IMR-90 (cell line): ENCODE results near the gene PPIL3. TPM values are rescaled to one million over a fixed set of nuclear protein-coding genes. Genes with fewer than 3 reads are reported as not detected.
A peak's percentile ranks its signal among the peaks of the same experiment; 100 is the strongest.

Experiments
- ATAC-seq: fragments of 200-7000 bp; cut with Tn5 transposase; 2 replicates; pipeline ENCODE4 v1.9.1; 2020; ENCODE audit warnings: low read depth, mild to moderate bottlenecking, moderate library complexity
- BruUV-seq: library from RNA; stranded (reverse); fragments of 400-500 nt; replicated peaks from 2 replicates; lab custom pipeline; 2021; lab: Mats Ljungman, UMichigan
- CTCF ChIA-PET: fragments of 300-600 bp; formaldehyde crosslinking; extraction: SDS; loops from one replicate; lab custom pipeline; 2021; ENCODE audit warnings: antibody characterized with exemption; lab: Yijun Ruan, JAX
- POLR2A ChIA-PET: fragments of 300-600 bp; sonication (Branson Sonifier 250); formaldehyde crosslinking; loops from one replicate; lab custom pipeline; 2022; ENCODE audit warnings: antibody characterized with exemption; ENCODE audit not compliant: unreplicated experiment; lab: Charles Lee
- DNase-seq: peaks from one replicate; pipeline ENCODE4 v3.0.0; 2013
- H2AFZ ChIP-seq: replicated peaks from 2 replicates; pipeline ENCODE3; 2013; ENCODE audit warnings: low read length, mild to moderate bottlenecking; ENCODE audit not compliant: poor library complexity
- H2AK5ac ChIP-seq: 2 replicates; pipeline ENCODE4 v1.6.1; 2013; ENCODE audit warnings: low read depth, low read length, inconsistent platforms
- H2AK9ac ChIP-seq: replicated peaks from 2 replicates; pipeline ENCODE3; 2013; ENCODE audit warnings: mild to moderate bottlenecking, low read depth, low read length, moderate library complexity; ENCODE audit not compliant: poor library complexity
- H2BK120ac ChIP-seq: 2 replicates; pipeline ENCODE4 v1.6.1; 2013; ENCODE audit warnings: low read depth, low read length, inconsistent platforms
- H2BK15ac ChIP-seq: 3 replicates; pipeline ENCODE4 v1.6.1; 2013; ENCODE audit warnings: low read depth, low read length, inconsistent platforms
- H2BK20ac ChIP-seq: 2 replicates; pipeline ENCODE4 v1.6.1; 2013; ENCODE audit warnings: low read depth, mild to moderate bottlenecking, inconsistent platforms, low read length, moderate library complexity
- H2BK5ac ChIP-seq: 2 replicates; pipeline ENCODE4 v1.6.1; 2013; ENCODE audit warnings: mild to moderate bottlenecking, low read depth, low read length, inconsistent platforms; ENCODE audit not compliant: poor library complexity, severe bottlenecking
- H3K14ac ChIP-seq: replicated peaks from 2 replicates; pipeline ENCODE4 v1.6.1; 2013; ENCODE audit warnings: low read depth, low read length, inconsistent platforms
- H3K18ac ChIP-seq: 2 replicates; pipeline ENCODE4 v1.6.1; 2013; ENCODE audit warnings: low read depth, low read length, control low read depth
- H3K23ac ChIP-seq: 2 replicates; pipeline ENCODE4 v1.6.1; 2013; ENCODE audit warnings: low read depth, low read length, inconsistent platforms
- H3K27ac ChIP-seq: 2 replicates; pipeline ENCODE4 v1.5.1; 2013; ENCODE audit warnings: mild to moderate bottlenecking, control low read depth, low read length; ENCODE audit not compliant: insufficient read depth
- H3K27me3 ChIP-seq: 2 replicates; pipeline ENCODE4 v1.6.1; 2013; ENCODE audit warnings: low read length; ENCODE audit not compliant: control insufficient read depth, insufficient read depth
- H3K36me3 ChIP-seq: 2 replicates; pipeline ENCODE4 v1.6.1; 2013; ENCODE audit warnings: low read length, mixed read lengths; ENCODE audit not compliant: control insufficient read depth, insufficient read depth
- H3K4ac ChIP-seq: 2 replicates; pipeline ENCODE4 v1.6.1; 2013; ENCODE audit warnings: low read depth, low read length, inconsistent platforms
- H3K4me1 ChIP-seq: 2 replicates; pipeline ENCODE4 v1.6.1; 2013; ENCODE audit warnings: low read length, mixed read lengths; ENCODE audit not compliant: control insufficient read depth, insufficient read depth
- H3K4me2 ChIP-seq: 2 replicates; pipeline ENCODE4 v1.6.1; 2013; ENCODE audit warnings: low read depth, mild to moderate bottlenecking, control low read depth, low read length, moderate library complexity
- H3K4me3 ChIP-seq: 2 replicates; pipeline ENCODE4 v1.5.1; 2013; ENCODE audit warnings: low read depth, mild to moderate bottlenecking, control low read depth, low read length, moderate library complexity; ENCODE audit not compliant: insufficient read depth
- H3K56ac ChIP-seq: 2 replicates; pipeline ENCODE4 v1.6.1; 2013; ENCODE audit warnings: low read length, inconsistent platforms; ENCODE audit not compliant: insufficient read depth; ENCODE audit errors: extremely low read depth
- H3K79me1 ChIP-seq, 2 experiments: 2 replicates each; pipeline ENCODE4 v1.6.1; 2013; ENCODE audit warnings: low read length in 2 of 2, inconsistent platforms in 1 of 2, low read depth in 1 of 2
- H3K9ac ChIP-seq: 2 replicates; pipeline ENCODE4 v1.6.1; 2013; ENCODE audit warnings: low read depth, low read length, control low read depth
- H3K9me1 ChIP-seq: 2 replicates; pipeline ENCODE4 v1.6.1; 2013; ENCODE audit warnings: low read length, inconsistent platforms; ENCODE audit not compliant: insufficient read depth
- H3K9me3 ChIP-seq: 2 replicates; pipeline ENCODE4 v1.6.1; 2013; ENCODE audit warnings: low read length; ENCODE audit not compliant: control insufficient read depth, insufficient read depth
- H4K20me1 ChIP-seq: 2 replicates; pipeline ENCODE4 v1.6.1; 2013; ENCODE audit warnings: low read length, inconsistent platforms; ENCODE audit not compliant: insufficient read depth
- H4K5ac ChIP-seq: 2 replicates; pipeline ENCODE4 v1.6.1; 2013; ENCODE audit warnings: mild to moderate bottlenecking, low read depth, low read length, control low read depth
- H4K8ac ChIP-seq, 2 experiments: 2 replicates each; pipeline ENCODE4 v1.6.1; 2013; ENCODE audit warnings: low read depth in 2 of 2, low read length in 2 of 2, control low read depth in 1 of 2, inconsistent platforms in 1 of 2
- H4K91ac ChIP-seq: 2 replicates; pipeline ENCODE4 v1.6.1; 2013; ENCODE audit warnings: low read depth, low read length, inconsistent platforms; ENCODE audit not compliant: insufficient read depth
- BHLHE40 ChIP-seq: fragments of 150-350 bp; IDR thresholded peaks from 2 replicates; pipeline ENCODE4 v1.6.1; 2016; ENCODE audit warnings: mild to moderate bottlenecking, low read depth, low read length
- CEBPB ChIP-seq: IDR thresholded peaks from 2 replicates; pipeline ENCODE4 v1.6.1; 2012; ENCODE audit warnings: low read depth, low read length, improper control_type of control experiment
- CHD1 ChIP-seq: IDR thresholded peaks from 2 replicates; pipeline ENCODE4 v1.6.1; 2012; ENCODE audit warnings: low read depth, low read length, improper control_type of control experiment
- MAFK ChIP-seq: IDR thresholded peaks from 2 replicates; pipeline ENCODE4 v1.6.1; 2012; ENCODE audit warnings: low read depth, low read length, improper control_type of control experiment
- MAZ ChIP-seq: IDR thresholded peaks from 2 replicates; pipeline ENCODE4 v1.6.1; 2012; ENCODE audit warnings: low read depth, mild to moderate bottlenecking, low read length, improper control_type of control experiment, moderate library complexity, borderline replicate concordance
- NFE2L2 ChIP-seq: fragments of 150-350 bp; IDR thresholded peaks from 2 replicates; pipeline ENCODE4 v1.6.1; 2016; ENCODE audit warnings: low read depth, mild to moderate bottlenecking, low read length
- POLR2A ChIP-seq: IDR thresholded peaks from 2 replicates; pipeline ENCODE4 v1.6.1; 2012; ENCODE audit warnings: mild to moderate bottlenecking, low read depth, low read length
- RFX5 ChIP-seq: IDR thresholded peaks from 2 replicates; pipeline ENCODE4 v1.8.0; 2012; ENCODE audit warnings: low read depth, mild to moderate bottlenecking, low read length, moderate library complexity
- SMC3 ChIP-seq: fragments of 150-350 bp; IDR thresholded peaks from 2 replicates; pipeline ENCODE4 v1.6.1; 2016; ENCODE audit warnings: low read depth, mild to moderate bottlenecking, antibody characterized with exemption, low read length, moderate library complexity
- WGBS, 2 experiments: methylation state at CpG; one replicate each; pipeline versions ENCODE4 v1.1.5 to v1.1.7; 2013; ENCODE audit warnings: missing lambda C conversion rate in 2 of 2; ENCODE audit not compliant: insufficient read length in 1 of 2; ENCODE audit errors: extremely low coverage in 2 of 2; 5-methylcytosine and 5-hydroxymethylcytosine counted together
- dilution Hi-C: fragments of 300-500 bp; cut with HindIII; formaldehyde crosslinking; loops from one replicate; pipeline ENCODE4 v1.14.3; 2018; ENCODE audit warnings: low sequenced_read_pairs; ENCODE audit not compliant: unreplicated experiment
- in situ Hi-C: fragments of 300-500 bp; cut with MboI; formaldehyde crosslinking; loops from 3 replicates; pipeline ENCODE4 v1.14.3; 2019; ENCODE audit warnings: low sequenced_read_pairs, inconsistent platforms, mixed read lengths
- intact Hi-C: fragments of 100-400 bp; cut with micrococcal nuclease; formaldehyde crosslinking; loops from 2 replicates; pipeline ENCODE4 v1.10.0; 2022
- polyA plus RNA-seq, 3 experiments: library from polyadenylated mRNA; depleted of rRNA; stranded (reverse); fragments of >200 nt; gene quantifications; 2 replicates each; pipeline ENCODE4 v1.2.3, GENCODE V29; 2012; ENCODE audit warnings: low replicate concordance in 1 of 3
- total RNA-seq: library from RNA; depleted of rRNA; stranded (reverse); fragments of >200 nt; gene quantifications from 2 replicates; pipeline ENCODE4 v1.2.3, GENCODE V29; 2012
- TF ChIP-seq, protein P1 (sequence below): conservative IDR thresholded peaks from 2 replicates; pipeline ENCODE4 v1.5.1; 2012; ENCODE audit warnings: mild to moderate bottlenecking, low read depth, low read length, improper control_type of control experiment
- TF ChIP-seq, protein P2 (sequence below): fragments of 150-350 bp; IDR thresholded peaks from 2 replicates; pipeline ENCODE4 v1.6.1; 2016; ENCODE audit warnings: low read depth, mild to moderate bottlenecking, low read length, moderate library complexity, borderline replicate concordance

Gene PPIL3
- total and polyA plus RNA-seq, 2 of the 4 experiments (the other 2 are of a cell fraction), result 35.1 to 47.9 TPM

DNA sequence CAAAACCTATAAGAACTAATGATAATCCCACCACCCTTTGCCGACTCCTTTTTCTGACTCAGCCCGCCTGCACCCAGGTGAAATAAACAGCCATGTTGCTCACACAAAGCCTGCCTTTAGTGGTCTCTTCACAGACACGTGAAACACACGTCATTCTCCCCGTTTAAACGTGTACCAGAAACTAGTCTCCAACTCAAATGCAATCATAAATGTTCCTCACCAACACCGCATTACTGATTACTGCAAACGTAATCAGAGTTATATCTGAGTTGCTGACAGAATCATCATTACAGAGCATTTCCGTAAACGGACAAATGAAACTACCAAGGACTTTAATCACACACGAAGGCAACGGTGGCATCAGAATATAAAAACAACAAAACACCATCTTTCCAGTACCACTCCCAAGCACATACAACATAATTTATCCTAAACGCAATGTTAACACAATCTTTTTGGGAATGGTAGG lies 26.3 kb downstream of the PPIL3 start (continued):
- TF ChIP-seq CEBPB, result peak; percentile 35; the same call in 1 of the 2 replicates

DNA sequence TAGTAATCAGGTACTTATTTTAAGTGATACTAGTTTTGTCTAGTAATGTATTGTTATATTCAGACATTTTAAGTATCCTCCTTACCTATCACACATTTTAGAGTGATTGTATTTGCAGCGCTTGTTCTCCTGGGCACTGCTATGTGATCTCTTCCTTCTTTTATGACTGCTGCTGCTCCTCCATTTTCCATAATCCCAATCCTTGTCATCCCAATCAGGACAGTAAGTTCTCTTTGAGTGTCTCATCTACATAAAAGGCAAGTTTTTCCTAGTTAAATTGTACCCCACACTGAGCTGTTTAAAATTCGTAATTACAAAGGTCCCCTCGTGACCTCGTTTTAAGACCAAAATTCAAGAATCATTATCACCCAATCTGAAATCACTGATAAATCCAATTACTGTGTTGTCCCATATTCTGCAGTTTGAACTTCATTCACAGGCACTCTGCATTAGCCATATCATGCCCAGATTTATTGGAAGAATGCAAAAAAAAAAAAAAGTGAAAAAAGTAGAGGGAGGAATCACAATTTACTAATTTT lies 27.2 kb downstream of the PPIL3 start:
- Histone ChIP-seq H3K27ac (no peak overlapping the region), H3K18ac (no peak overlapping the region), H3K9me3 (no peaks in the 10 kb centered on the region), H3K4me2 (peak overlapping the region; percentile 76), H2BK20ac (no peak overlapping the region), H3K56ac (no peak overlapping the region), H2BK5ac (peak overlapping the region; percentile 11), H4K8ac (no peak overlapping the region), H3K79me1 (peaks cover 11 to 41% of the 10 kb centered on the region in 2 experiments), H4K91ac (no peak overlapping the region), H3K9me1 (peaks cover 7% of the 10 kb centered on the region), H3K9ac (peak overlapping the region; percentile 36; the same call in 1 of the 2 replicates), H2AFZ (no peak overlapping the region), H3K4ac (no peak overlapping the region), H3K23ac (no peak overlapping the region), H3K4me3 (peak overlapping the region; percentile 6; the same call in 1 of the 2 replicates), H2BK15ac (no peak overlapping the region), H2BK120ac (no peak overlapping the region), H2AK5ac (no peak overlapping the region), H3K4me1 (peaks cover 2% of the 10 kb centered on the region), H3K27me3 (no peaks in the 10 kb centered on the region), H4K5ac (no peak overlapping the region), H3K36me3 (peaks cover 26% of the 10 kb centered on the region), H3K14ac (no peak overlapping the region), H2AK9ac (no peak overlapping the region), H4K20me1 (peaks cover 67% of the 10 kb centered on the region)
- in situ Hi-C loops (no loop called here), intact Hi-C loops (loop anchor here (2.0 to 5.0 kb wide), 2 partner anchors 43 to 114 kb away; no protein-coding TSS in a partner anchor), dilution Hi-C loops (no loop called here)
- TF ChIP-seq, protein P1, sequence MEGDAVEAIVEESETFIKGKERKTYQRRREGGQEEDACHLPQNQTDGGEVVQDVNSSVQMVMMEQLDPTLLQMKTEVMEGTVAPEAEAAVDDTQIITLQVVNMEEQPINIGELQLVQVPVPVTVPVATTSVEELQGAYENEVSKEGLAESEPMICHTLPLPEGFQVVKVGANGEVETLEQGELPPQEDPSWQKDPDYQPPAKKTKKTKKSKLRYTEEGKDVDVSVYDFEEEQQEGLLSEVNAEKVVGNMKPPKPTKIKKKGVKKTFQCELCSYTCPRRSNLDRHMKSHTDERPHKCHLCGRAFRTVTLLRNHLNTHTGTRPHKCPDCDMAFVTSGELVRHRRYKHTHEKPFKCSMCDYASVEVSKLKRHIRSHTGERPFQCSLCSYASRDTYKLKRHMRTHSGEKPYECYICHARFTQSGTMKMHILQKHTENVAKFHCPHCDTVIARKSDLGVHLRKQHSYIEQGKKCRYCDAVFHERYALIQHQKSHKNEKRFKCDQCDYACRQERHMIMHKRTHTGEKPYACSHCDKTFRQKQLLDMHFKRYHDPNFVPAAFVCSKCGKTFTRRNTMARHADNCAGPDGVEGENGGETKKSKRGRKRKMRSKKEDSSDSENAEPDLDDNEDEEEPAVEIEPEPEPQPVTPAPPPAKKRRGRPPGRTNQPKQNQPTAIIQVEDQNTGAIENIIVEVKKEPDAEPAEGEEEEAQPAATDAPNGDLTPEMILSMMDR, result no peak
- no peak for TF ChIP-seq RFX5
- TF ChIP-seq SMC3, result no peak
- no peak for TF ChIP-seq POLR2A
- TF ChIP-seq MAFK, result no peak
- no peak for TF ChIP-seq BHLHE40
- TF ChIP-seq CHD1, result no peak
- no peak for TF ChIP-seq NFE2L2
- TF ChIP-seq, protein P2, sequence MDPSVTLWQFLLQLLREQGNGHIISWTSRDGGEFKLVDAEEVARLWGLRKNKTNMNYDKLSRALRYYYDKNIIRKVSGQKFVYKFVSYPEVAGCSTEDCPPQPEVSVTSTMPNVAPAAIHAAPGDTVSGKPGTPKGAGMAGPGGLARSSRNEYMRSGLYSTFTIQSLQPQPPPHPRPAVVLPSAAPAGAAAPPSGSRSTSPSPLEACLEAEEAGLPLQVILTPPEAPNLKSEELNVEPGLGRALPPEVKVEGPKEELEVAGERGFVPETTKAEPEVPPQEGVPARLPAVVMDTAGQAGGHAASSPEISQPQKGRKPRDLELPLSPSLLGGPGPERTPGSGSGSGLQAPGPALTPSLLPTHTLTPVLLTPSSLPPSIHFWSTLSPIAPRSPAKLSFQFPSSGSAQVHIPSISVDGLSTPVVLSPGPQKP, result no peak
- TF ChIP-seq MAZ, result no peak
- no CpG with 5 or more reads among the region's 4 CpGs for WGBS, 2 experiments
- no peak for ATAC-seq
- BruUV-seq, result no TSS peak
- POLR2A ChIA-PET, result no interaction called here
- CTCF ChIA-PET, result interaction anchor here (0.9 kb wide), 1 partner anchor 40 kb away, joined by 3 read pairs; no protein-coding TSS in a partner anchor
- no peak for DNase-seq
